Right lobe of liver (tissue), 6 donors: ENCODE measurements around the gene DCAF6. TPM values are rescaled to one million over a fixed set of nuclear protein-coding genes. Genes with fewer than 3 reads are reported as not detected.

Experiments
- ATAC-seq, 4 donors: fragments of 200-7000 bp; cut with Tn5 transposase; one replicate each; pipeline ENCODE4 v1.9.1; 2020; ENCODE audit warnings: mild to moderate bottlenecking in 4 of 4, moderate library complexity in 4 of 4
- DNase-seq, 3 donors: peaks; one replicate each; pipeline ENCODE4 v3.0.0-alpha.2; 2020
- H3K27ac ChIP-seq, 3 donors: fragments of 200-600 bp; one replicate each; pipeline ENCODE4 v1.8.0; 2022
- H3K27me3 ChIP-seq, 2 donors: fragments of 200-600 bp; one replicate each; pipeline ENCODE4 v1.8.0; 2022
- H3K36me3 ChIP-seq, 4 donors: fragments of 200-600 bp; sonication (generic) in 1 of 4; one replicate each; pipeline versions ENCODE4 v1.5.1 to v1.8.0; 2017 to 2022; ENCODE audit warnings: control low read depth in 1 of 4
- H3K4me1 ChIP-seq, 4 donors: fragments of 200-600 bp; sonication (generic) in 1 of 4; one replicate each; pipeline versions ENCODE4 v1.5.1 to v1.8.0; 2017 to 2022; ENCODE audit warnings: control low read depth in 1 of 4
- H3K4me3 ChIP-seq, 3 donors: fragments of 200-600 bp; one replicate each; pipeline ENCODE4 v1.8.0; 2022
- H3K9me3 ChIP-seq, 4 donors: fragments of 200-600 bp; sonication (generic) in 1 of 4; one replicate each; pipeline versions ENCODE4 v1.5.1 to v1.8.0; 2017 to 2022; ENCODE audit warnings: control low read depth in 1 of 4
- CTCF ChIP-seq, 4 donors: fragments of 200-600 bp in 3 of 4; fragments of 450-650 bp in 1 of 4; IDR thresholded peaks; one replicate each; pipeline versions ENCODE4 v1.5.1 to v1.8.0; 2016 to 2022; ENCODE audit warnings: antibody characterized with exemption in 4 of 4, mild to moderate bottlenecking in 2 of 4
- POLR2A ChIP-seq: fragments of 450-650 bp; IDR thresholded peaks from one replicate; pipeline ENCODE4 v1.6.1; 2017; ENCODE audit warnings: antibody characterized with exemption, mild to moderate bottlenecking
- WGBS: methylation state at CpG from one replicate; pipeline ENCODE4 v1.1.6; 2018; ENCODE audit warnings: low coverage, low lambda C conversion rate; ENCODE audit not compliant: insufficient coverage; ENCODE audit errors: missing lambda C conversion rate; 5-methylcytosine and 5-hydroxymethylcytosine counted together
- intact Hi-C, 2 donors: fragments of 100-400 bp; cut with DNase I; formaldehyde crosslinking; loops; one replicate each; pipeline versions ENCODE4 v1.11.2 to v1.14.1; 2022
- total RNA-seq, 6 experiments: library from RNA; depleted of rRNA in 2 of 6; stranded (reverse); fragments of >200 nt in 2 of 6; fragmentation: NEBNext Ultra II Directional in 3 of 6; extraction: Animal tissue kit (Norgen Biotek cat#: 25700) in 3 of 6; gene quantifications; one replicate each; pipeline versions ENCODE4 v1.1.0 to v1.2.4, GENCODE V29; 2016 to 2023
- donor health status: DM: no; HTN: yes; CAD: no.
- donor health status: DM: no; HTN: no; CAD: no.
- donor health status: DM: no; HTN: no; CAD: no.
- donor health status: DM: no; HTN: yes; CAD: no.
- donor health status: DM: no; HTN: yes; CAD: no.

Gene DCAF6
- total RNA-seq, 6 experiments from 2014 or later = 35.8 to 65.9 (median 48.8) TPM

GRCh38 chr1:168095476-168095875, 159.0 kb downstream of the DCAF6 start:
- intact Hi-C loops = no loop called here
- no peak for ATAC-seq
- no peak overlapping the region for H3K27ac ChIP-seq
- 92% methylated on average over 6 of the region's 6 CpGs for WGBS
- H3K36me3 ChIP-seq = no peaks in the 10 kb centered on the region
- H3K9me3 ChIP-seq = no peaks in the 10 kb centered on the region
- no peaks in the 10 kb centered on the region for H3K27me3 ChIP-seq
- DNase-seq = no peak
- no peak for TF ChIP-seq POLR2A
- TF ChIP-seq CTCF (IDR thresholded peaks at IDR 0.05) = no peak
- no peaks in the 10 kb centered on the region for H3K4me1 ChIP-seq
- no peak overlapping the region for H3K4me3 ChIP-seq

GRCh38 chr1:168096296-168097165, 160.0 kb downstream of the DCAF6 start:
- WGBS = 75% methylated on average over 4 of the region's 27 CpGs

DNA sequence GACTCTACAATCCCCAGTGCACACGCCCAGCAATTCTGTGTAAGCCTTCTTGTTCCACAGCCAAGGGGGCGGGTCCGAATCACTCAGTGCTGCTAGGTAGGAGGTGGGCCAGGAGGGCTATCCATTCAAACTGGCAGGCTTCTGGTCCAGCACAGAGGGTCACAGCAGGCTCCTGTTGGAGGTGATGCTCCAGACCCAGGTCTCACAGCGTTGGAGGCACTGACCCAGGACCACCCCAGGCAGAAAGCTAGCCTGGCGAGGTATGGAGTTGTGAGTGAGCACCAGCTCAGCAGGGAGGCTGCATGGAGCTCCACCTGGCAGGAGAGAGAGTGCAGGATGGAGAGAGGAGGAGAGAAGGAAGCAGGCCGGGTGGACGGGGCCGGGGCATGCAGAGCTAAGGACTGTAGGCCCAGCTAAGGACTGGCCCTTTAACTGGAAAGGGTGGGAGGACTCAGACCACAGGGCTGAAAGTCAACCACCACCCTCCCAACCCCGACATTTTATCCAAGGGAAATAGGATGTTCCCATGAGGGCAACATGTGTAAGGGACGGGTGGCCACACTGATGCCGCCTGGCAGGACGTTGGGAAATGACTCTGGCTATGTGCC, 161.5 kb downstream of the DCAF6 start:
- Histone ChIP-seq H3K27ac (no peak overlapping the region), H3K36me3 (no peaks in the 10 kb centered on the region), H3K9me3 (no peaks in the 10 kb centered on the region), H3K4me3 (no peak overlapping the region), H3K27me3 (no peaks in the 10 kb centered on the region), H3K4me1 (no peaks in the 10 kb centered on the region)
- DNase-seq = no peak
- ATAC-seq = peak in 1 of 4 donors; percentile 26
- TF ChIP-seq CTCF (IDR thresholded peaks at IDR 0.05) (no peak), POLR2A (no peak)
- WGBS = 83% methylated on average over 5 of the region's 12 CpGs
- intact Hi-C loops = no loop called here

More at GRCh38 chr1:168096296-168097165, 160.0 kb downstream of the DCAF6 start:
- Histone ChIP-seq H3K4me1 (no peaks in the 10 kb centered on the region), H3K36me3 (no peaks in the 10 kb centered on the region), H3K4me3 (no peak overlapping the region), H3K27me3 (no peaks in the 10 kb centered on the region), H3K9me3 (no peaks in the 10 kb centered on the region), H3K27ac (no peak overlapping the region)
- TF ChIP-seq CTCF (IDR thresholded peaks at IDR 0.05) = no peak
- no peak for TF ChIP-seq POLR2A
- intact Hi-C loops = no loop called here
- ATAC-seq = no peak
- DNase-seq = no peak

DNA sequence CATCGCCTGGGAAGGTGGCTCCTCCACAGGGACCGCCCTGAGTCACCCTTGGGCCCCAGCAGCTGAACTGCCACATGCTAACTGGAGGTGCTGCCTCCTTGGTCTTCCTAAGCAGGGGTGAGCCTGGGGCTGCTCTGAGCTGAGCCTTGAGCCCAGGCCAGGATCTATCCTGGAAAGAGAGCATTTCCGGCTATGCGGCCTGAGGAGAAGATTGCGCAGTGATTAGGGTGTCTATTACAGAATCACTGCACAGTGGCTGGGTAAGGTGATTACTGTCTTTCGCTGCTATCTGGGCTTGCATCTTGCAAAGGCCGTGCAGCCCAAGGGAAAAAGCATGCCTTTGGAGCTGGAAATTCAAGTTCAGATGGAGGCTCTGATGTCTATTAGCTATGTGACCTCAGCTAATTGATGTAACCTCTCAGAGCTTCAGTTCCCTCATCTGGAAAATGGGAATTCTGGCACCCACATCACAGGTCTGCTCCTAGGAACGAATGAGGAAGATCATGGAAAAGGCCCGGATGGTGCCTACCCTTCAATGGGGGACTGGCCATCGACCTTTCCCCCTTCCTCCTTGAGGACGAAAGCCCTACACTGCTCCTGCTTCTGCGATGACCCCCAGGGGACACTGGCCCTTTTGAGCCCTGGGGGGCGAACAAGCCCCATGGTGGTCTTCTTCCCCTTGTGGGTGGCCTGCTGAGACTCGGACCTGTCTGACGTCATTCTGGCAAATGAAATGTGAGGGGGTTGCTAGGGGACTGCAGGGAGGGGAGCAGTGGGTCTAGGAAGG, 162.2 kb downstream of the DCAF6 start:
- H3K36me3 ChIP-seq = no peaks in the 10 kb centered on the region

More for the DNA sequence above, 162.2 kb downstream of the DCAF6 start:
- H3K27ac ChIP-seq = no peak overlapping the region
- H3K27me3 ChIP-seq = no peaks in the 10 kb centered on the region
- TF ChIP-seq POLR2A (no peak), CTCF (IDR thresholded peaks at IDR 0.05) (no peak)
- H3K9me3 ChIP-seq = no peaks in the 10 kb centered on the region
- WGBS = 82% methylated on average over 10 of the region's 15 CpGs
- intact Hi-C loops = no loop called here
- H3K4me3 ChIP-seq = no peak overlapping the region
- H3K4me1 ChIP-seq = no peaks in the 10 kb centered on the region
- no peak for DNase-seq
- no peak for ATAC-seq
